HG03342 (cell line): Measurements from ENCODE around the gene TGM5.
"Not testable (repeated sequence)": the region's sequence is repeated elsewhere in the genome, so short reads cannot be mapped to it uniquely, and the experiment has no call there.

Experiments
- ATAC-seq: cut with Tn5 transposase; IDR thresholded peaks from one replicate; pipeline ENCODE4 v1.9.1; 2021; ENCODE audit warnings: mild to moderate bottlenecking, moderate library complexity; ENCODE audit not compliant: unreplicated experiment

Gene TGM5

GRCh38 chr15:43246261-43246774 is 20.4 kb downstream of the TGM5 start:
- no peak for ATAC-seq

- no peak for ATAC-seq
Observed at GRCh38 chr15:43244092-43244491, 22.6 kb downstream of the TGM5 start.

GRCh38 chr15:43243020-43243645 is 23.6 kb downstream of the TGM5 start:
- ATAC-seq = no peak

- no peak for ATAC-seq
Observed at GRCh38 chr15:43242616-43243015, 24.1 kb downstream of the TGM5 start.

GRCh38 chr15:43241100-43241499 is 25.6 kb downstream of the TGM5 start:
- no peak for ATAC-seq

- ATAC-seq = no peak
Observed at GRCh38 chr15:43239732-43240491, 26.8 kb downstream of the TGM5 start.

GRCh38 chr15:43238671-43239131 is 28.0 kb downstream of the TGM5 start:
- ATAC-seq = no peak

GRCh38 chr15:43237842-43238470 is 28.8 kb downstream of the TGM5 start:
- ATAC-seq = no peak

GRCh38 chr15:43235536-43235935 is 31.2 kb downstream of the TGM5 start:
- no peak for ATAC-seq

- ATAC-seq = no peak
Observed at GRCh38 chr15:43232289-43232874, 34.3 kb downstream of the TGM5 start.

GRCh38 chr15:43230640-43231115 is 36.0 kb downstream of the TGM5 start:
- ATAC-seq = no peak

- no peak for ATAC-seq
Observed at GRCh38 chr15:43229977-43230376, 36.8 kb downstream of the TGM5 start.

- ATAC-seq = no peak
Observed at GRCh38 chr15:43226436-43227305, 40.1 kb downstream of the TGM5 start.

GRCh38 chr15:43225950-43226255 is 40.8 kb downstream of the TGM5 start:
- not testable (repeated sequence) for ATAC-seq

- no peak for ATAC-seq
Observed at GRCh38 chr15:43225201-43225949, 41.4 kb downstream of the TGM5 start.

- ATAC-seq = no peak
Observed at GRCh38 chr15:43221422-43221821, 45.3 kb downstream of the TGM5 start.

GRCh38 chr15:43220991-43221403 is 45.7 kb downstream of the TGM5 start, which contains the start of gene EPB42:
Gene EPB42, minus strand, starts transcription at chr15:43221018. Its CDS starts 193 bp downstream, at chr15:43220825.
- ATAC-seq = no peak

GRCh38 chr15:43219929-43220928 is 46.5 kb downstream of the TGM5 start:
- ATAC-seq = no peak
